ENCODE measurements around the gene GDF10.

GRCh38 chr10:47277352-47278151 lies 22.4 kb upstream of the GDF10 start:
- TF ChIP-seq CTCF (IDR thresholded peaks at IDR 0.05), result no peak
- no peak for TF ChIP-seq POLR2AphosphoS5 (IDR thresholded peaks at IDR 0.05)
